ENCODE measurements around the gene TRMO.

The TRMO gene

GRCh38 chr9:97903177-97903576 is 19.1 kb downstream of the TRMO start:
- no peak for DNase-seq

- peak; percentile 40 to 48 for DNase-seq
Measured at GRCh38 chr9:97900738-97901565, 21.3 kb downstream of the TRMO start.

- DNase-seq: no peak
Measured at GRCh38 chr9:97900103-97900737, 22.1 kb downstream of the TRMO start.

GRCh38 chr9:97895695-97896332 is 26.5 kb downstream of the TRMO start:
- peak; percentile 75 to 81 for DNase-seq

- DNase-seq: no peak
Measured at GRCh38 chr9:97895211-97895610, 27.1 kb downstream of the TRMO start.

- no peak for DNase-seq
Measured at GRCh38 chr9:97892421-97892820, 29.9 kb downstream of the TRMO start.

GRCh38 chr9:97891736-97892135 is 30.6 kb downstream of the TRMO start:
- DNase-seq: no peak

- peak; percentile 42 to 51 for DNase-seq
Measured at GRCh38 chr9:97889941-97890887, 32.1 kb downstream of the TRMO start.

- no peak for DNase-seq
Measured at GRCh38 chr9:97880336-97880735, 42.0 kb downstream of the TRMO start.

GRCh38 chr9:97876061-97876460 is 46.2 kb downstream of the TRMO start:
- DNase-seq: no peak

- DNase-seq: no peak
Measured at GRCh38 chr9:97875111-97875510, 47.2 kb downstream of the TRMO start.

- DNase-seq: no peak
Measured at GRCh38 chr9:97874624-97875023, 47.7 kb downstream of the TRMO start.

GRCh38 chr9:97873882-97874281 is 48.4 kb downstream of the TRMO start:
- DNase-seq: no peak

- no peak for DNase-seq
Measured at GRCh38 chr9:97873425-97873824, 48.9 kb downstream of the TRMO start.

GRCh38 chr9:97868859-97869258 is 53.4 kb downstream of the TRMO start:
- DNase-seq: no peak

GRCh38 chr9:97866848-97867247 is 55.5 kb downstream of the TRMO start:
- DNase-seq: peak in 1 of 2 donors; percentile 7

- no peak for DNase-seq
Measured at GRCh38 chr9:97866300-97866699, 56.0 kb downstream of the TRMO start.

GRCh38 chr9:97864396-97864795 is 57.9 kb downstream of the TRMO start:
- no peak for DNase-seq

- no peak for DNase-seq
Measured at GRCh38 chr9:97863314-97863713, 59.0 kb downstream of the TRMO start.

- DNase-seq: no peak
Measured at GRCh38 chr9:97861148-97861475, 61.2 kb downstream of the TRMO start.

GRCh38 chr9:97860451-97861147 is 61.7 kb downstream of the TRMO start:
- no peak for DNase-seq

GRCh38 chr9:97859346-97859745 is 63.0 kb downstream of the TRMO start:
- DNase-seq: no peak
